ENCODE data around the gene ZSCAN5B. TPM values are rescaled to one million over a fixed set of nuclear protein-coding genes. Genes with fewer than 3 reads are reported as not detected.

ZSCAN5B gene
- polyA plus RNA-seq, 2 of the 4 experiments (the other 2 are of a cell fraction), result not detected

DNA sequence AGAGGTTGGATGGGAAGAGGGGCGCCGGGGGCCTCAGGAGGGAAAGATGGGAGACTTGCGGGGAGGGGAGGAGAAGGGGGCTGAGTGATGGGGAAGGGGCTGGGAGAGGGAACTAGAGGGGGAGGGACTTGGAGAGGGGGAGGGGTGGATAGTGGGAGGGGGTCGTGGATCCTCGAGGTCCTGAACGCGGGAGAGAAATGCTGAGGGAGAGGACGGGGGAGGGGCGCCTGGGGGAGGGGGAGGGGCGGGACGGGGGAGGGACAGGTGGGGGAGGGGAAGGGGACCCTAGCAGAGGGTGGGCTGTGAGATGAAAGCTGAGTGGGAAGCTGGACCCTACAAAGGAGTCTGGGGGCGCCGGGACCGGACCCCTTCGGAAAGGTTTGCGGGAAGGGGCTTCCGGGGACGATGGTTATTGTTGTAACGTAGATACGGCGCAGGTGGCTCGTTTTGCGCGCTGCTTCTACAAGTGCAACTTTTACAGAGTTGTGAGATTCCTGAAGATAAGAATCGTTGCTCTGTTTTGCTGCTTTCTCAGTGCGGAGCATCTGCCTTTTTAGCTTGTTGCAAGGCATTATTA, 56.1 kb downstream of the ZSCAN5B start:
- ChIA-PET POLR2A (interaction anchor here (0.5 to 1.5 kb wide), 6 partner anchors 21 to 173 kb away, joined by 3 to 28 read pairs (median 4); partner anchors contain the start of genes ZNF787 and ZSCAN5A), CTCF (interaction anchor here (0.6 to 1.8 kb wide), 7 partner anchors 8 to 192 kb away, joined by 3 to 6 read pairs (median 4); no protein-coding TSS in a partner anchor)
- TF ChIP-seq CHD2 (IDR thresholded peaks at IDR 0.05; ENCODE audit: low read length, partially characterized antibody), result peak; percentile 18
- TF ChIP-seq, protein P1, sequence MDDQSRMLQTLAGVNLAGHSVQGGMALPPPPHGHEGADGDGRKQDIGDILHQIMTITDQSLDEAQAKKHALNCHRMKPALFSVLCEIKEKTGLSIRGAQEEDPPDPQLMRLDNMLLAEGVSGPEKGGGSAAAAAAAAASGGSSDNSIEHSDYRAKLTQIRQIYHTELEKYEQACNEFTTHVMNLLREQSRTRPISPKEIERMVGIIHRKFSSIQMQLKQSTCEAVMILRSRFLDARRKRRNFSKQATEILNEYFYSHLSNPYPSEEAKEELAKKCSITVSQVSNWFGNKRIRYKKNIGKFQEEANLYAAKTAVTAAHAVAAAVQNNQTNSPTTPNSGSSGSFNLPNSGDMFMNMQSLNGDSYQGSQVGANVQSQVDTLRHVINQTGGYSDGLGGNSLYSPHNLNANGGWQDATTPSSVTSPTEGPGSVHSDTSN (IDR thresholded peaks at IDR 0.05), result 0 out of 2 replicates have a peak, but pooled peaks have one; percentile 20
- TF ChIP-seq ATOH8 (CRISPR knock-in tag; IDR thresholded peaks at IDR 0.05; ENCODE audit: low read depth), result no peak
- H3K4me1 ChIP-seq, result peaks cover 22% of the 10 kb centered on the region; the same call in 2 of the 3 replicates
- WGBS (ENCODE audit: missing lambda C conversion rate), result 34% methylated on average over 15 of the region's 26 CpGs
- DNase-seq (ENCODE audit: low read depth in 1 of 2, low spot score in 1 of 2), result no peak
- H3K27ac ChIP-seq, result peak overlapping the region; percentile 87 to 88
- ATAC-seq, result peak; percentile 2 to 26
- no peak for FAIRE-seq
- peak overlapping the region; percentile 54 for H3K4me3 ChIP-seq
- no peaks in the 10 kb centered on the region for H3K9me3 ChIP-seq
- H3K4me2 ChIP-seq, result peak overlapping the region; percentile 79

- H3K4me2 ChIP-seq, result peak within 1 kb of the TSS; percentile 79
- WGBS (ENCODE audit: missing lambda C conversion rate), result under 1% methylated on average over 46 of the region's 56 CpGs
- ChIA-PET CTCF (interaction anchor here (0.6 to 1.8 kb wide), 6 partner anchors 36 to 469 kb away, joined by 3 to 5 read pairs (median 3); no protein-coding TSS in a partner anchor), POLR2A (interaction anchor here (0.5 to 1.5 kb wide), 8 partner anchors 18 to 1230 kb away, joined by 3 to 28 read pairs (median 3); partner anchors contain the start of genes U2AF2, ZNF787 and ZSCAN5A)
- H3K27ac ChIP-seq, result peak within 1 kb of the TSS; percentile 87 to 88
- ATAC-seq (peak; percentile 93 to 98), DNase-seq (ENCODE audit: low read depth in 1 of 2, low spot score in 1 of 2) (peak; percentile 99 to 100), FAIRE-seq (peak; percentile 96)
- TF ChIP-seq, protein P2, sequence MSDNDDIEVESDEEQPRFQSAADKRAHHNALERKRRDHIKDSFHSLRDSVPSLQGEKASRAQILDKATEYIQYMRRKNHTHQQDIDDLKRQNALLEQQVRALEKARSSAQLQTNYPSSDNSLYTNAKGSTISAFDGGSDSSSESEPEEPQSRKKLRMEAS (IDR thresholded peaks at IDR 0.05), result peak; percentile 80
- TF ChIP-seq PHF8 (IDR thresholded peaks at IDR 0.05; ENCODE audit: borderline replicate concordance, low read depth), result peak; percentile 39; the same call in 1 of the 2 replicates
- TF ChIP-seq CBX2 (IDR thresholded peaks at IDR 0.05; ENCODE audit: borderline replicate concordance, low read depth), result no peak
- TF ChIP-seq EHMT2 (IDR thresholded peaks at IDR 0.05; ENCODE audit: low read depth), result no peak
- TF ChIP-seq, protein P3, sequence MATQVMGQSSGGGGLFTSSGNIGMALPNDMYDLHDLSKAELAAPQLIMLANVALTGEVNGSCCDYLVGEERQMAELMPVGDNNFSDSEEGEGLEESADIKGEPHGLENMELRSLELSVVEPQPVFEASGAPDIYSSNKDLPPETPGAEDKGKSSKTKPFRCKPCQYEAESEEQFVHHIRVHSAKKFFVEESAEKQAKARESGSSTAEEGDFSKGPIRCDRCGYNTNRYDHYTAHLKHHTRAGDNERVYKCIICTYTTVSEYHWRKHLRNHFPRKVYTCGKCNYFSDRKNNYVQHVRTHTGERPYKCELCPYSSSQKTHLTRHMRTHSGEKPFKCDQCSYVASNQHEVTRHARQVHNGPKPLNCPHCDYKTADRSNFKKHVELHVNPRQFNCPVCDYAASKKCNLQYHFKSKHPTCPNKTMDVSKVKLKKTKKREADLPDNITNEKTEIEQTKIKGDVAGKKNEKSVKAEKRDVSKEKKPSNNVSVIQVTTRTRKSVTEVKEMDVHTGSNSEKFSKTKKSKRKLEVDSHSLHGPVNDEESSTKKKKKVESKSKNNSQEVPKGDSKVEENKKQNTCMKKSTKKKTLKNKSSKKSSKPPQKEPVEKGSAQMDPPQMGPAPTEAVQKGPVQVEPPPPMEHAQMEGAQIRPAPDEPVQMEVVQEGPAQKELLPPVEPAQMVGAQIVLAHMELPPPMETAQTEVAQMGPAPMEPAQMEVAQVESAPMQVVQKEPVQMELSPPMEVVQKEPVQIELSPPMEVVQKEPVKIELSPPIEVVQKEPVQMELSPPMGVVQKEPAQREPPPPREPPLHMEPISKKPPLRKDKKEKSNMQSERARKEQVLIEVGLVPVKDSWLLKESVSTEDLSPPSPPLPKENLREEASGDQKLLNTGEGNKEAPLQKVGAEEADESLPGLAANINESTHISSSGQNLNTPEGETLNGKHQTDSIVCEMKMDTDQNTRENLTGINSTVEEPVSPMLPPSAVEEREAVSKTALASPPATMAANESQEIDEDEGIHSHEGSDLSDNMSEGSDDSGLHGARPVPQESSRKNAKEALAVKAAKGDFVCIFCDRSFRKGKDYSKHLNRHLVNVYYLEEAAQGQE (IDR thresholded peaks at IDR 0.05), result peak; percentile 39; the same call in 1 of the 2 replicates
- peak; percentile 37 to 57; a peak in 3 of 5 replicates for TF ChIP-seq JUN (IDR thresholded peaks at IDR 0.05)
- TF ChIP-seq POLR2A (IDR thresholded peaks at IDR 0.05; ENCODE audit: low read length), result peak; percentile 58
- peak; percentile 79; the same call in 1 of the 2 replicates for TF ChIP-seq MYC (IDR thresholded peaks at IDR 0.05; ENCODE audit: borderline replicate concordance, low read length)
- TF ChIP-seq CHD2 (IDR thresholded peaks at IDR 0.05; ENCODE audit: low read length, partially characterized antibody), result peak; percentile 69
- H3K4me1 ChIP-seq, result peaks cover 22% of the 10 kb centered on the region; the same call in 2 of the 3 replicates
- H3K9me3 ChIP-seq, result no peaks in the 10 kb centered on the region
- peak within 1 kb of the TSS; percentile 54 for H3K4me3 ChIP-seq
These were observed 56.8 kb downstream of the ZSCAN5B start, which contains the start of gene ZNF444 for GRCh38 chr19:56140583-56141416. TSS of gene ZNF444 (plus strand) at chr19:56141287. CDS start at chr19:56146912, 5,625 bp downstream.
